Peyer's patch (tissue), 4 donors: Measurements from ENCODE around the gene IGFBP5.

Experiments
- CTCF ChIP-seq, 6 experiments: fragments of 450-650 bp in 4 of 6; fragments of 200-600 bp in 2 of 6; sonication (generic) in 1 of 6; IDR thresholded peaks; one replicate each; pipeline ENCODE4 v1.5.1; 2017 to 2019; ENCODE audit warnings: antibody characterized with exemption in 6 of 6, mild to moderate bottlenecking in 3 of 6, moderate library complexity in 1 of 6
- POLR2A ChIP-seq, 2 donors: fragments of 450-650 bp; IDR thresholded peaks; one replicate each; pipeline ENCODE4 v1.5.1; 2017; ENCODE audit warnings: antibody characterized with exemption in 2 of 2, mild to moderate bottlenecking in 2 of 2, moderate library complexity in 2 of 2

- TF ChIP-seq CTCF (IDR thresholded peaks at IDR 0.05) (no peak), POLR2A (IDR thresholded peaks at IDR 0.05) (no peak)
These were observed 6.5 kb downstream of the IGFBP5 start for GRCh38 chr2:216688731-216689340.
